Measurements from ENCODE around the gene FAM124B. TPM values are rescaled to one million over a fixed set of nuclear protein-coding genes. Genes with fewer than 3 reads are reported as not detected.

FAM124B gene
- total RNA-seq, 1 experiment from 2014 or later: not detected

DNA sequence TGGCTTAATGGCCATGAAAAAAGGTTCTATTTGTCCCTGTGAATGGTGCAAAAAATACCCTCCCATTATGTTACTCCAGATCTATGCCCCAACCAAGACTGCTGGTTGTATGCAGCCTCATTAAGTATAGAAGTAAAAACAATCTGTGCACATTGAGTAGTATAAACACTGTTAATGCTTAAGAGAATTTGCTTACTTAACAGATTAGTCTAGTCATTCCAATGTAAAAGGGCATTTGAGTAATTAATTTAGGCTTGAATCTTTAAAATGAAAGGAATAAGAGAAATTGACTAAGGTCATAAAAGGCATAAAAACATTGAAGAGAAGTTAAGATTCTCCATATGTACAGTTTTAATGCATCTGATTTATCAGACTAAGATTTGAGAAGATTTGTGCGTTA lies 51.2 kb downstream of the FAM124B start:
- Mint-ChIP-seq H3K4me1 (ENCODE audit: low read depth, unreplicated experiment) (no peaks in the 10 kb centered on the region), H3K27ac (ENCODE audit: unreplicated experiment) (no peak overlapping the region), H3K4me3 (ENCODE audit: unreplicated experiment) (no peak overlapping the region), H3K9me3 (ENCODE audit: unreplicated experiment) (no peaks in the 10 kb centered on the region), H3K27me3 (ENCODE audit: insufficient read depth, unreplicated experiment) (peaks cover 26% of the 10 kb centered on the region), H3K36me3 (ENCODE audit: insufficient read depth, unreplicated experiment) (no peaks in the 10 kb centered on the region)
- Histone ChIP-seq H3K36me3 (ENCODE audit: control insufficient read depth, insufficient read depth, low read length) (no peaks in the 10 kb centered on the region), H3K4me3 (ENCODE audit: low read depth, low read length) (no peak overlapping the region), H3K4me1 (no peaks in the 10 kb centered on the region), H3K9me3 (no peaks in the 10 kb centered on the region), H3K27me3 (replicated peaks; ENCODE audit: control insufficient read depth, insufficient read depth, low read length) (no peaks in the 10 kb centered on the region; the same call in 1 of the 2 replicates)
- intact Hi-C loops (cut with micrococcal nuclease; ENCODE audit: unreplicated experiment): no loop called here
- TF ChIP-seq, protein P1, sequence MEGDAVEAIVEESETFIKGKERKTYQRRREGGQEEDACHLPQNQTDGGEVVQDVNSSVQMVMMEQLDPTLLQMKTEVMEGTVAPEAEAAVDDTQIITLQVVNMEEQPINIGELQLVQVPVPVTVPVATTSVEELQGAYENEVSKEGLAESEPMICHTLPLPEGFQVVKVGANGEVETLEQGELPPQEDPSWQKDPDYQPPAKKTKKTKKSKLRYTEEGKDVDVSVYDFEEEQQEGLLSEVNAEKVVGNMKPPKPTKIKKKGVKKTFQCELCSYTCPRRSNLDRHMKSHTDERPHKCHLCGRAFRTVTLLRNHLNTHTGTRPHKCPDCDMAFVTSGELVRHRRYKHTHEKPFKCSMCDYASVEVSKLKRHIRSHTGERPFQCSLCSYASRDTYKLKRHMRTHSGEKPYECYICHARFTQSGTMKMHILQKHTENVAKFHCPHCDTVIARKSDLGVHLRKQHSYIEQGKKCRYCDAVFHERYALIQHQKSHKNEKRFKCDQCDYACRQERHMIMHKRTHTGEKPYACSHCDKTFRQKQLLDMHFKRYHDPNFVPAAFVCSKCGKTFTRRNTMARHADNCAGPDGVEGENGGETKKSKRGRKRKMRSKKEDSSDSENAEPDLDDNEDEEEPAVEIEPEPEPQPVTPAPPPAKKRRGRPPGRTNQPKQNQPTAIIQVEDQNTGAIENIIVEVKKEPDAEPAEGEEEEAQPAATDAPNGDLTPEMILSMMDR (IDR thresholded peaks at IDR 0.05; ENCODE audit: insufficient read depth in 1 of 2, low read depth in 1 of 2, low read length in 1 of 2, severe bottlenecking in 1 of 2, unreplicated experiment in 1 of 2): no peak
- ChIA-PET CTCF (no interaction called here), POLR2A (no interaction called here)
- BruUV-seq (replicated peaks): no TSS peak
- DNase-seq: no peak

DNA sequence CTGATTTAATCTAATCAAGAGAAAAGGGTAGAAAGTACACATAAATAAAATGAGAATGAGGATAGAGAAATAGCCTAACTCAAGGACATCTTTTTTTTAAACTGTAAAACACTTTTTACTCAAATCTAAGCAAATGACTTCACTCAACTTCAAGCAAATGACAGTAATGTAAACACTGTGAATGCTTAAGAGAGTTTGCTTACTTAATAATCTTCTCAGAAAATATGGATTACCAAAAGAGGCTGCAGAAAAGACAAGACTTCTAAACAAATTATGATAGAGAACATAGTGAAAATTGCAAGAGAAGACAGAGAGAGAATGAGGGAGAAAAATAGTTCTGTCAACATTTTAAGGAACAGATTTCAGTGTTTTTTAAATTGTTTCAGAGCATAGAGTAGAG lies 52.5 kb downstream of the FAM124B start:
- no peaks in the 10 kb centered on the region for H3K36me3 Mint-ChIP-seq (ENCODE audit: insufficient read depth, unreplicated experiment)
- POLR2A ChIA-PET: no interaction called here
- TF ChIP-seq, protein P1 (IDR thresholded peaks at IDR 0.05; ENCODE audit: insufficient read depth in 1 of 2, low read depth in 1 of 2, low read length in 1 of 2, severe bottlenecking in 1 of 2, unreplicated experiment in 1 of 2): no peak
- H3K9me3 Mint-ChIP-seq (ENCODE audit: unreplicated experiment): no peaks in the 10 kb centered on the region
- no TSS peak for BruUV-seq (replicated peaks)
- intact Hi-C loops (cut with micrococcal nuclease; ENCODE audit: unreplicated experiment): no loop called here
- peaks cover 22% of the 10 kb centered on the region for H3K27me3 Mint-ChIP-seq (ENCODE audit: insufficient read depth, unreplicated experiment)
- H3K4me3 Mint-ChIP-seq (ENCODE audit: unreplicated experiment): no peak overlapping the region
- H3K27me3 ChIP-seq (replicated peaks; ENCODE audit: control insufficient read depth, insufficient read depth, low read length): no peaks in the 10 kb centered on the region; the same call in 1 of the 2 replicates
- DNase-seq: no peak
- no peaks in the 10 kb centered on the region for H3K9me3 ChIP-seq
- no peaks in the 10 kb centered on the region for H3K4me1 Mint-ChIP-seq (ENCODE audit: low read depth, unreplicated experiment)
- no peak overlapping the region for H3K27ac Mint-ChIP-seq (ENCODE audit: unreplicated experiment)
- H3K4me1 ChIP-seq: no peaks in the 10 kb centered on the region
- CTCF ChIA-PET: no interaction called here
- no peaks in the 10 kb centered on the region for H3K36me3 ChIP-seq (ENCODE audit: control insufficient read depth, insufficient read depth, low read length)
- no peak overlapping the region for H3K4me3 ChIP-seq (ENCODE audit: low read depth, low read length)

DNA sequence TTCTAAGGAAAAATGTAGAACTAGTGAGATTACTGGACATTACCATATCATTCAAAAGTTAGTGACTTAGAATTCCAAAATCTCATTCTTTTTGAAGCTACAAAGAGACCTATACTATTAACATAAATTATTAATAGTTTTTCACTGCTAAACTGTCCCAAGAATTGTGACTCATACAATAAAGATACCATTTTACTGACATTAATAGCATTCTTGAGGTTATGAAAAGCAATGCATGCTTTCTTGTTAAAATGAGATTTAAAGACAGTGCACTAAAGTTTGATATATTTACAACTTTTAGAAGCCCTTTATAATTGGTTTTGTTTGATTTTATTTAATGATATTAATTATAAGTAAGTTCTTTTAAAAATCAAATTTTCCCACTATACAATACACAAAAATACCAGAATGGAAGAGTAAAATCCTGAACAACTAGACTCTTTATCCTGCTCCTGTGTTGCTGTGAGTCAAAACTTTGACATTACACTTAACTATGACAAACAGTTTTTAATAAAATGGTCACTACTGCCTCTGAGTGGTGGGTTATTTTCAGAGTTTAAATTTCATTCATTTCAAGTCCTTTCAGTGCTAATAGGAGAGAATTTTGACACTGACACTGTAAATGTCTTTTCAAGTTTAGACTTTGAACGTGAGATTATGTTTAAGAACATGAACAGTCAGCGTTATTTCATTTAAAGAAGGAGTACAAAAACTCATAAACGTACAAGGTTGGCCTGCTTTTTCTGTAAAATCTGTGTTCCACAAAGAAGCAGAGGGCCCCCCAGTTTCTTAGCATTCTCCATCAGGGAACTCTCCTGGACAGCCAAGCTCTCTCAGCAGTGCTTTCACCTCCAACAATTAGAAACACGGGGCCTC lies 54.5 kb downstream of the FAM124B start:
- CTCF ChIA-PET: no interaction called here
- H3K4me1 ChIP-seq: no peaks in the 10 kb centered on the region
- no peaks in the 10 kb centered on the region for H3K36me3 ChIP-seq (ENCODE audit: control insufficient read depth, insufficient read depth, low read length)
- no peak overlapping the region for H3K4me3 Mint-ChIP-seq (ENCODE audit: unreplicated experiment)
- H3K4me3 ChIP-seq (ENCODE audit: low read depth, low read length): no peak overlapping the region
- H3K27me3 Mint-ChIP-seq (ENCODE audit: insufficient read depth, unreplicated experiment): peaks cover 20% of the 10 kb centered on the region
- POLR2A ChIA-PET: no interaction called here
- intact Hi-C loops (cut with micrococcal nuclease; ENCODE audit: unreplicated experiment): no loop called here
- no peaks in the 10 kb centered on the region for H3K9me3 Mint-ChIP-seq (ENCODE audit: unreplicated experiment)
- no TSS peak for BruUV-seq (replicated peaks)
- no peaks in the 10 kb centered on the region for H3K9me3 ChIP-seq
- TF ChIP-seq, protein P1 (IDR thresholded peaks at IDR 0.05; ENCODE audit: insufficient read depth in 1 of 2, low read depth in 1 of 2, low read length in 1 of 2, severe bottlenecking in 1 of 2, unreplicated experiment in 1 of 2): no peak
- no peak for DNase-seq
- H3K27me3 ChIP-seq (replicated peaks; ENCODE audit: control insufficient read depth, insufficient read depth, low read length): no peaks in the 10 kb centered on the region; the same call in 1 of the 2 replicates
- H3K4me1 Mint-ChIP-seq (ENCODE audit: low read depth, unreplicated experiment): no peaks in the 10 kb centered on the region
- H3K27ac Mint-ChIP-seq (ENCODE audit: unreplicated experiment): no peak overlapping the region
- no peaks in the 10 kb centered on the region for H3K36me3 Mint-ChIP-seq (ENCODE audit: insufficient read depth, unreplicated experiment)
